WERI-Rb-1 (cell line): ENCODE data around the gene EDAR.

ENCODE experiments used
- DNase-seq: peaks from one replicate; pipeline ENCODE4 v3.0.0-alpha.2; 2020
- H3K27ac ChIP-seq: fragments of 250-450 bp; sonication (Bioruptor Pico); 2 replicates; pipeline ENCODE4 v1.5.1; 2020; ENCODE audit warnings: mild to moderate bottlenecking, moderate library complexity
- H3K27me3 ChIP-seq: fragments of 250-450 bp; sonication (Bioruptor Pico); 2 replicates; pipeline ENCODE4 v1.5.1; 2021; ENCODE audit warnings: mild to moderate bottlenecking, low read depth, moderate library complexity; ENCODE audit not compliant: insufficient read depth, severe bottlenecking
- H3K36me3 ChIP-seq: fragments of 250-450 bp; sonication (Bioruptor Pico); 2 replicates; pipeline ENCODE4 v1.5.1; 2020; ENCODE audit warnings: mild to moderate bottlenecking, moderate library complexity
- H3K4me3 ChIP-seq: 2 replicates; pipeline ENCODE4 v1.5.1; 2011; ENCODE audit warnings: low read depth, mild to moderate bottlenecking, control low read depth, low read length
- H3K9me3 ChIP-seq: fragments of 250-450 bp; sonication (Bioruptor Pico); 2 replicates; pipeline ENCODE4 v1.5.1; 2021; ENCODE audit warnings: mild to moderate bottlenecking, moderate library complexity; ENCODE audit not compliant: severe bottlenecking
- CTCF ChIP-seq: IDR thresholded peaks from 2 replicates; pipeline ENCODE4 v1.5.1; 2011; ENCODE audit warnings: low read depth, mild to moderate bottlenecking, control low read depth, inconsistent platforms, low read length

EDAR gene

GRCh38 chr2:108923736-108924579 lies 65.1 kb downstream of the EDAR start:
- no peak for TF ChIP-seq CTCF
- Histone ChIP-seq H3K9me3 (no peaks in the 10 kb centered on the region), H3K36me3 (no peaks in the 10 kb centered on the region), H3K27ac (no peak overlapping the region), H3K4me3 (no peak overlapping the region), H3K27me3 (no peaks in the 10 kb centered on the region)
- no peak for DNase-seq

- H3K4me3 ChIP-seq: no peak overlapping the region
- no peaks in the 10 kb centered on the region for H3K9me3 ChIP-seq
- no peaks in the 10 kb centered on the region for H3K36me3 ChIP-seq
- H3K27ac ChIP-seq: no peak overlapping the region
- no peak for TF ChIP-seq CTCF
- DNase-seq: no peak
- no peaks in the 10 kb centered on the region for H3K27me3 ChIP-seq
Observed at GRCh38 chr2:108923019-108923700, 65.9 kb downstream of the EDAR start.

GRCh38 chr2:108922141-108922915 lies 66.7 kb downstream of the EDAR start:
- H3K27ac ChIP-seq: no peak overlapping the region
- no peaks in the 10 kb centered on the region for H3K36me3 ChIP-seq
- H3K4me3 ChIP-seq: no peak overlapping the region
- H3K9me3 ChIP-seq: no peaks in the 10 kb centered on the region
- no peaks in the 10 kb centered on the region for H3K27me3 ChIP-seq
- DNase-seq: no peak
- no peak for TF ChIP-seq CTCF

GRCh38 chr2:108921096-108922030 lies 67.7 kb downstream of the EDAR start:
- no peaks in the 10 kb centered on the region for H3K9me3 ChIP-seq
- H3K36me3 ChIP-seq: no peaks in the 10 kb centered on the region
- no peaks in the 10 kb centered on the region for H3K27me3 ChIP-seq
- no peak overlapping the region for H3K27ac ChIP-seq
- no peak for DNase-seq
- TF ChIP-seq CTCF: no peak
- no peak overlapping the region for H3K4me3 ChIP-seq

DNA sequence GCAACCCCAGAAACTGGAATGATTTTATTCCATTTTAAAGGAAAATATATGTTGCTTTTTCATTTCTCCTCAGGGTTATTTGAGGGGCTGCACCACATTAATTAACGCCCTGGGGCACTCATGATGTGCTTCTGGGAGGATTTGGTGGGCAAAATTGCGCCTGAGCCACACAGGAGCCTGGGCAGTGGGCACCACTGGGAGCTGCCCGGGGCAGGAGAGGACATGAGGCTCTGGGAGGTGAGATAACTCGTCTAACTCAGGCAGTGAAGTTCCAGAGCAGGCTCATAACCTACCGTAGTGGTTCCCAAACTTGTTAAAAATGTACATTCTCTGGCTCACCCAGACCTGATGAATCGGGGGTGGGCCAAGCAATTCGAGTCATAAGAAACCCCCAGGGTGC lies 68.3 kb downstream of the EDAR start:
- Histone ChIP-seq H3K9me3 (no peaks in the 10 kb centered on the region), H3K4me3 (no peak overlapping the region), H3K27ac (no peak overlapping the region), H3K36me3 (no peaks in the 10 kb centered on the region), H3K27me3 (no peaks in the 10 kb centered on the region)
- TF ChIP-seq CTCF: no peak
- DNase-seq: no peak
